Thymus (tissue), 11 donors: ENCODE data around the gene VWF. TPM values are rescaled to one million over a fixed set of nuclear protein-coding genes. Genes with fewer than 3 reads are reported as not detected.

Source experiments
- DNase-seq, 9 donors: peaks; one replicate each; pipeline ENCODE4 v3.0.0-alpha.2; 2013; ENCODE audit warnings: low spot score in 9 of 9, low read depth in 6 of 9, missing footprints in 1 of 9
- H3K27ac ChIP-seq, 2 donors: one replicate each; pipeline ENCODE4 v1.5.1; 2013; ENCODE audit warnings: control low read depth in 1 of 2, low read depth in 1 of 2, low read length in 1 of 2, mild to moderate bottlenecking in 1 of 2, moderate library complexity in 1 of 2
- H3K27me3 ChIP-seq, 2 donors: one replicate each; pipeline ENCODE4 v1.5.1; 2013; ENCODE audit warnings: low read length in 1 of 2; ENCODE audit not compliant: control insufficient read depth in 2 of 2, insufficient read depth in 1 of 2
- H3K36me3 ChIP-seq, 2 donors: one replicate each; pipeline ENCODE4 v1.5.1; 2013; ENCODE audit warnings: low read length in 1 of 2, mild to moderate bottlenecking in 1 of 2, moderate library complexity in 1 of 2; ENCODE audit not compliant: control insufficient read depth in 2 of 2, insufficient read depth in 2 of 2
- H3K4me1 ChIP-seq, 2 donors: one replicate each; pipeline ENCODE4 v1.5.1; 2013; ENCODE audit warnings: low read length in 2 of 2; ENCODE audit not compliant: control insufficient read depth in 2 of 2, insufficient read depth in 2 of 2
- H3K4me3 ChIP-seq, 2 donors: one replicate each; pipeline ENCODE4 v1.5.1; 2013; ENCODE audit warnings: low read length in 2 of 2, control low read depth in 1 of 2, mild to moderate bottlenecking in 1 of 2
- H3K9me3 ChIP-seq, 2 donors: one replicate each; pipeline ENCODE4 v1.5.1; 2013; ENCODE audit warnings: low read length in 1 of 2, mild to moderate bottlenecking in 1 of 2; ENCODE audit not compliant: control insufficient read depth in 2 of 2, insufficient read depth in 1 of 2
- WGBS: extraction: QIAGEN DNeasy Blood & Tissue Kit; methylation state at CpG from one replicate; pipeline ENCODE4 v1.1.7; 2013; 5-methylcytosine and 5-hydroxymethylcytosine counted together
- polyA plus RNA-seq: library from polyadenylated mRNA; stranded (reverse); fragments of 200-250 nt; gene quantifications from one replicate; pipeline ENCODE4 v1.2.3, GENCODE V29; 2013
- total RNA-seq: library from RNA; stranded (reverse); fragments of 120-200 nt; gene quantifications from one replicate; pipeline ENCODE4 v1.2.4, GENCODE V29; 2013
- donor health status: healthy.

VWF gene
- total and polyA plus RNA-seq, 2 donors, result 6.7 to 33.8 TPM

DNA sequence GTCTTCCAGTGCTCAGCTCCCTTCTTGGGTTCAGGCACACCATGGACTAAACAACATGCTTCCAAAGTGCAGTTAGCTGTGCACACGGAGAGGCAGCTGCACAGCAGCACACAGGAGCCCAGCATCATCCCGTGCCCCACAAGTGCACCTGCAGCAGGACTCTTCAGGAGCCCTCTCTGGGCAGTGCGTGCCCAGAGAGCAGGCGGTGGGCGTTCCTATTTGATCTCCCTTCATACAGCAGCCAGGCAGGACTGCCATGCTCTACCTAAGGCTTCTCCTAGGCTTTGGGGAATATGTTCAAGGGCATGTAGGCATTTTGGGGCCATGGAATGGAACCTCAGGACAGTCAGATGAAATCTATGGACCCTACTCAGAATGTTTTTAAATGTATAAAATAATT is 214.9 kb downstream of the VWF start:
- no peaks in the 10 kb centered on the region for H3K9me3 ChIP-seq
- no peak for DNase-seq
- no peaks in the 10 kb centered on the region for H3K27me3 ChIP-seq
- no peak overlapping the region for H3K27ac ChIP-seq
- WGBS, result 96% methylated on average over 5 of the region's 5 CpGs
- H3K4me3 ChIP-seq, result no peak overlapping the region
- no peaks in the 10 kb centered on the region for H3K4me1 ChIP-seq
- H3K36me3 ChIP-seq, result no peaks in the 10 kb centered on the region

DNA sequence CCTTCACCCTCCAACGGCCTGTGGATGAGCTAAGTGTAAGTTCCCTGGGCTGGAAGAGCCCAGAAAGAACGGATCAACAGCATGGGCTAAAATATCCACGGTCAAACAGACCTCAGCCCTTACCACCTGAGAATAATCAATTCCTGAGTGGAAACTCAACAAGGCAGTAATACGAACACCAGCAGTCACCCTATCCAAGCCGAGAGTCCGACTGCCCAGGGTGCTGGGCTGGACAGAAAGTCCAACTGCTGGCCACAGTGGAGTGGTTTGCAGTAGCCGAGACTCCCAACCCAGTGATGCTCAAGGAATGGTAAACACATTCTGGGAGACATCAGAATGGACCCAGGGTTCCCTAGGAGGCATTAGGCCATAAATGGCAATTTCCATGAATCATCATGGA is 216.2 kb downstream of the VWF start:
- Histone ChIP-seq H3K27me3 (no peaks in the 10 kb centered on the region), H3K9me3 (no peaks in the 10 kb centered on the region), H3K27ac (no peak overlapping the region), H3K4me1 (no peaks in the 10 kb centered on the region), H3K4me3 (no peak overlapping the region), H3K36me3 (no peaks in the 10 kb centered on the region)
- WGBS, result 85% methylated on average over 7 of the region's 7 CpGs
- DNase-seq, result no peak

DNA sequence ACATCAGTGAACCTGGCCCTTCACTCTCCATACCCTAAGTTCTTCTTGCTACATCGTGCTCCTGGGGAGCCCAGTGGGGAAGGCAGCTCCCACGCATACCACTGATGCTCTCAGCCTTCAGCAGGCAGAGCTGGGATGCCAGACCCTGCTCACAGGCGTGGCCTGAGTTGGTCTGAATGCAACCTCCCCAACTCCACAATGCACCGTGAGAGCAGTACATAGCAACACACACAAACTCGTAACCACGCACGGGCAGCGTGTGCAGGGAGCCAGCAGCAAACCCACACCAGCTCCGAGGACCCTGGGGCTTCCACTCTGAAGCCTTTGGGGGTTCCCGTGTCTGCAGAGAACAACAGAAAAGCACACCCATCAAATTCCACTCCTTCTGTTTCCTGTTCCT is 216.7 kb downstream of the VWF start:
- no peak for DNase-seq
- no peaks in the 10 kb centered on the region for H3K9me3 ChIP-seq
- no peak overlapping the region for H3K27ac ChIP-seq
- H3K4me3 ChIP-seq, result no peak overlapping the region
- WGBS, result 49% methylated on average over 10 of the region's 10 CpGs
- no peaks in the 10 kb centered on the region for H3K36me3 ChIP-seq
- H3K4me1 ChIP-seq, result no peaks in the 10 kb centered on the region
- no peaks in the 10 kb centered on the region for H3K27me3 ChIP-seq

DNA sequence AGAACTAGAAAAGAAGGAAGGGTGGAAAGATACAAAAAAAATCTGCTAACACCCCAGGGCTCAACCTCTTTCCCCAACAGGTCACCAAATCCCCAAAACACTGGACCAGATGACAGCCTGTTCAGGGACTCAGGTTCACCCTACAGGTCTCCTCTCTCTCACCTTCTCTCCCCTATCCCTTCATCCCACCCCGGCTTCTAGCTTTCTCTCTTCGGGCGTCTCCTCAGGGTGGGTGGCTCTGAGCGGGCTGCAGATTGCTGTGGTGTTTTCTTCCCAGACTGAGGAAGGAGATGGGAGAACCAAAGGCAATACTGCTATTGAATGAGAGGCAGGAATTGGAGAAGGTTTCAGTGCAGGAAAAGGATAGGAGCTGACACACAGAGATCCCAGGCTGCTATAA is 218.7 kb downstream of the VWF start:
- H3K27ac ChIP-seq, result no peak overlapping the region
- H3K27me3 ChIP-seq, result no peaks in the 10 kb centered on the region
- no peaks in the 10 kb centered on the region for H3K9me3 ChIP-seq
- WGBS, result 97% methylated on average over 4 of the region's 4 CpGs
- H3K36me3 ChIP-seq, result no peaks in the 10 kb centered on the region
- no peaks in the 10 kb centered on the region for H3K4me1 ChIP-seq
- H3K4me3 ChIP-seq, result no peak overlapping the region
- DNase-seq, result no peak

DNA sequence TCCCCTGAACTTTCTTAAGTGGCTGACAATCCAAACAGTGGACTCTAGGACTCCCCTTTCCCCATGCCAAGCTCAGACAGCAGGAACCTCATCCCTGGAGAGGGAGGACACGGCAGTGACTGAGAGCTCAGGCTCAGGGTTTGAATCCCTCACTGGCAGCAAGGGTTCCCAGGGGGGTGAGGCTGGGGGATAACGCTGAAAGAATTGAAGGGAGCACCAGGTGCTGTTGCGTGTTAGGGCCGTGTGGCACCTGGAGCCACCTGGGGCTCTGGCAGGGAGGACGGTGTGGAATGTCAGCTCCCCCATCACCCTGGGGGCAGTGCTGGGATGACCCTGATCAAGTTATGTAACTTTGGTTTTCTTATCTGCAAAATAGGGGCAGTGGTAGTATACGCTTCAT is 219.5 kb downstream of the VWF start:
- no peaks in the 10 kb centered on the region for H3K36me3 ChIP-seq
- H3K27ac ChIP-seq, result no peak overlapping the region
- no peaks in the 10 kb centered on the region for H3K9me3 ChIP-seq
- DNase-seq, result no peak
- no peak overlapping the region for H3K4me3 ChIP-seq
- no peaks in the 10 kb centered on the region for H3K27me3 ChIP-seq
- no peaks in the 10 kb centered on the region for H3K4me1 ChIP-seq
- 90% methylated on average over 6 of the region's 6 CpGs for WGBS

DNA sequence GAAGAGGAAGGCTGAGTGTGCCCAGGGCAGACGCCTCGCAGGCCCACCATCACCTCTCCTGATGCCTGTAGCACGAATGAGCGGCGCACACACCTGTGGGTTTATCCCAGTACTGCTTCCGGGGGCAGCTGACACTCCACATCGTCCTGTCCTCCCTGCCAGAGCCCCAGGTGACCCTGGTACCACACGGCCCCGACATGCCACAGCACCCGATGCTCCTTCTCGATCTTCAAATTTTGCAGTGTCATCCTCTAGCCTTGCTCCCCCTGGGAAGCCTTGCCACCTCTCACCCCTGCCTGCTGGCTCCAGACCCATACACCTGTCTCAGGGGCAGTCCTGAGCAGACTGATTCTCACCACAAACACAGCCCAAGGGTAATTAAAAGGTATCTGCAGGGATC is 220.0 kb downstream of the VWF start:
- DNase-seq, result no peak
- Histone ChIP-seq H3K9me3 (no peaks in the 10 kb centered on the region), H3K4me3 (no peak overlapping the region), H3K27me3 (no peaks in the 10 kb centered on the region), H3K27ac (no peak overlapping the region), H3K36me3 (no peaks in the 10 kb centered on the region), H3K4me1 (no peaks in the 10 kb centered on the region)
- WGBS, result 85% methylated on average over 11 of the region's 11 CpGs

DNA sequence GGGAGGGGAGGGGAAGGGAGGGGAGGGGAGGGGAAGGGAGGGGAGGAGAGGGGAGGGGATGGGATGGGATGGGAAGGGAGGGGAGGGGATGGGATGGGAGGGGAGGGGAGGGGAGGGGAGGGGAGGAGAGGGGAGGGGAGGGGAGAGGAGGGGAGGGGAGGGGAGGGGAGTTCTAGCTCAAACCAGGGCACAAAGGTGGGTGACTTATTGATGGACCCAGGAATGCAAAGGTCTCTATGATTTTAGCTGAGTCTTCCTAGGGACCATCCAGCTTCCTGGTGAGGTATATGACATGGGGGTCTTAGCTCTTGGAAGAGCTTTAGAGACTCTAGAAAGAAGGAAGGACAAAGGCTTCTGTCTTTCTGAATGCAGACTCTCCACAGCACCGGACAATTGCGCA is 221.7 kb downstream of the VWF start:
- H3K4me1 ChIP-seq, result no peaks in the 10 kb centered on the region
- no peaks in the 10 kb centered on the region for H3K27me3 ChIP-seq
- WGBS, result 100% methylated on average over 2 of the region's 2 CpGs
- no peaks in the 10 kb centered on the region for H3K36me3 ChIP-seq
- no peak for DNase-seq
- H3K27ac ChIP-seq, result no peak overlapping the region
- no peaks in the 10 kb centered on the region for H3K9me3 ChIP-seq
- H3K4me3 ChIP-seq, result no peak overlapping the region

DNA sequence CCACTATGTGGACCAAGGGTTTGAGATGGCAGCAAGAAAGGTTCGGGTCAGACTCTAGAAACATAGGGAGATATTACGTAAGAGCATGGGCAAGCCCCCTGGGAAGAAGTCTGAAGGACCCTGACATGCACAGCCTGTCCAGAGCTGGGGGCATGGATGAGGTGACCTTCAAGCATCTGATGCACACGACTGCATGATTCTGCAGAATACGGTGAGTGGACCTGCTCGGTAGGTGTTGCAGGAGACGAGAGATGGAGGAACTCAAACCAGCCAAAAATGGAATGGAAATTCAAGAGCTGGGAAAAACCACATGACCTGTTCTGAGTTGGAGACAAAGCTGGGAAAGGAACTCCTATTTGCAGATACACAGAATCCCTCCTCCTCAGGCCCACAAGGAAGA is 223.1 kb downstream of the VWF start:
- Histone ChIP-seq H3K27me3 (no peaks in the 10 kb centered on the region), H3K4me1 (no peaks in the 10 kb centered on the region), H3K4me3 (no peak overlapping the region), H3K27ac (no peak overlapping the region), H3K36me3 (no peaks in the 10 kb centered on the region), H3K9me3 (no peaks in the 10 kb centered on the region)
- 97% methylated on average over 6 of the region's 6 CpGs for WGBS
- no peak for DNase-seq

DNA sequence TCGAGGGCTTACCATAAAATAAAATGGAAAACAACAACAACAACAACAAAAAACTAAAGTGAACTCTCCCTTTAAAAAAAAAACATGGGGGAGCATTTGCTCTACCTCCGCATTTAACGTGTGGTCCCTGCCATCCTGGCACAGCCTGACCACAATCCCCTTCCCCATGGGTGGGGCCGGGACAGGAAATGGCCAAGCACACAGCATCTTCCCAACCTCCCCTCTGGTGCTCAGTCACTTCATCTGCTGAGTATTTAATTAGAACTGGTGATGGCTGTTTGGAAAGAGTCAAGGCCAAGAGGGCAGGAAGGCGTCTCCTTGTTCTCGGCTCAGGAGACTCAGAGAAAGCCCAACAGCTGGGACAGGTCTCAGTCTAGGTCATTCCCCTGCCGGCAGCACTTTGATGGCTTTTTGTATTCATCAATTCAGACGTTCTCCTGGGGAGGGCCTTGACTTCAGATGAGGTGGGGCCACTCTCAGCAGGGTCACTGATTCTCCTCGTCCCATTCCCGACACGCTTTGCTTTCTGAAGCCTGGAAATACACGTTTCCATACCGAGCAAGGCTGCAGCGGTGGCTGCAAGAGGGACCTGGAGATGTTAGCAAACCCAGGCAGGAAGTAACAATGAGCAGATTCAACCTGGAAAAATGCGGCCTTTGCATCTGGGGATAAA is 223.8 kb downstream of the VWF start:
- no peak for DNase-seq
- H3K36me3 ChIP-seq, result no peaks in the 10 kb centered on the region
- WGBS, result 82% methylated on average over 15 of the region's 15 CpGs

DNA sequence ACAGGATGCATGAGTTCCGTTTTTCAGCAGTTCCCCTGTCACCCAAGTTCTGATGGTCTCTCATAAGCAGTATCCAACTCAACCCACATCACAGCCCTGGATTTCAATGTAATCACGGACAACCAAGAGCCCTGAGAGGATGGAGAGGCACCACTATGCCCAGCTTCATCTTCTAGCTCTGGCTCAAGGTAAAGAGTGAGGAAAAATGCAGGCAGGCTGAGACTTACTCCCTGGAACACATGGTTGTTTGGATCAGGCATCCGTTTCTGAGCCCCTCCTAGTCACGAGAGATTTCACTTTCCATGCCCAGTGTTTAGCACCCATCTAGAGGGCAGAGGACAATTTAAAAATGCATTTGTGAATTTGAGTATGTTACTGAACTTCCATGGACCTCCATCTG is 224.4 kb downstream of the VWF start:
- no peaks in the 10 kb centered on the region for H3K36me3 ChIP-seq
- WGBS, result 76% methylated on average over 4 of the region's 4 CpGs
- no peaks in the 10 kb centered on the region for H3K4me1 ChIP-seq
- H3K27me3 ChIP-seq, result no peaks in the 10 kb centered on the region
- no peak for DNase-seq
- H3K9me3 ChIP-seq, result no peaks in the 10 kb centered on the region
- no peak overlapping the region for H3K27ac ChIP-seq
- no peak overlapping the region for H3K4me3 ChIP-seq

More for the DNA sequence above, 223.8 kb downstream of the VWF start:
- Histone ChIP-seq H3K9me3 (no peaks in the 10 kb centered on the region), H3K4me3 (no peak overlapping the region), H3K27me3 (no peaks in the 10 kb centered on the region), H3K27ac (no peak overlapping the region), H3K4me1 (no peaks in the 10 kb centered on the region)
